Hematopoietic multipotent progenitor cell treated with erythropoietin and hydrocortisone succinate and interleukin-3 and kit ligand, for 8 days (in vitro differentiated cells): ENCODE measurements around the gene EXOSC3.

Source experiments
- DNase-seq: peaks from one replicate; pipeline ENCODE4 v3.0.0-alpha.2; 2015

The EXOSC3 gene

DNA sequence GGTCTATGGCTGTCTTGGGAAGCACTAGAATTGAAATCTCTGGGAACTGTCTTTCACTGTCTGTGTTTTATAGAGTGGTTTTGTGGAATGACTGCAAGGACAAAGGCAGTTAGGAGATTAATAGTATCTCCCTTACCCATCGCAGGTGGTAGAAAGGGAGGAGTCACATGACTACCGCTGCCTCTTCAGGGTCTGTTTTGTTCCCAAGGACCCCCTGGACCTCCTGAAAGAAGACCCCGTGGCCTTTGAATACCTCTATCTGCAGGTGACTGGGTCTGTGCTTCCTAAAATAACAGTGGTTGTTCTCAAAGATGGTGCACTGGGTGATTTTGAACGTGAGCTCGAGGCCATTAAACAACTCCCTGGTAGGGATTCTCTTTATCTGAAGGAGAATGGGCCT, 54.0 kb downstream of the EXOSC3 start:
- DNase-seq, result no peak

DNA sequence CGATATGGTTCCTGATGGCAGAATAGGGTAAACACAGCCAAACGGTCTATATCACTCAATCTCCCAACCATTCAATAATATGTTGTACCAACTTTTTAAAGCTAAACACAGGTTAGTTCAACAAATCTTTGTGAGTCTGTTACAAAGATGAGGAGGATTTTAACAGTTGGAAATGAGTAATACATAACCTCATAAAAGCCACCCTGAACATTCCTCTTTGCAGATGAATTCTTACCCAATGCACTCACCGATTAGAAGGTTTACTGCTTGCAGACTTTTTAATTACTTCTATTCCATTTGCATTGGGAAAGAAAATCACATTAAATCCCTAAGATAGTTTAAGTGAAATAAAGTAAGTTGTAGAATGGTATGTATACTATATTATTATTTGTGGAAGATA, 54.6 kb downstream of the EXOSC3 start:
- DNase-seq, result no peak
